Body of pancreas (tissue), 4 donors: ENCODE results near the gene DHX36.

ENCODE experiments used
- POLR2A ChIP-seq, 3 donors: fragments of 450-650 bp; IDR thresholded peaks; one replicate each; pipeline ENCODE4 v1.6.1; 2016; ENCODE audit warnings: antibody characterized with exemption in 3 of 3, mild to moderate bottlenecking in 2 of 3
- TF ChIP-seq, protein P1 (sequence below), 7 experiments: fragments of 450-650 bp in 4 of 7; fragments of 200-600 bp in 3 of 7; sonication (generic) in 3 of 7; IDR thresholded peaks; one replicate each; pipeline ENCODE4 v1.5.1; 2016 to 2019; ENCODE audit warnings: antibody characterized with exemption in 7 of 7

DNA sequence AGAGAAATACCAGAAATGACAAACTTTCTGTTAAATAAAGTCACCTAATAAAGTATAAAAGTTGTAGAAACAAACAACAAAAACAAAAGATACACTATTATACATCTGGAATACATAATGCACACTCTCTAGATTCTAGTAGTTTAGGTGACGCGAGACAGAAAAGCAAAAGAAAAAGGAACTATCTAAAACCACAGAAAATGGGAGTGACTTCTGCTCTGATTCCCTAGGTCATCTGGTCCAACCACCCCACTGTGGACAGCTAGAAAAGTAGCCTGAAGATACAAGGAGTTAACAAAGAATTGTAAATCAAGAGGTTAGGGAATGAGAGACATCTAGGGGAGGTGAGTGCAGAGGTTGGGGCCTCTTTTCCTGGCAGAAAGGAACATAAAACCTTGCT lies 39.1 kb downstream of the DHX36 start:
- TF ChIP-seq, protein P1, sequence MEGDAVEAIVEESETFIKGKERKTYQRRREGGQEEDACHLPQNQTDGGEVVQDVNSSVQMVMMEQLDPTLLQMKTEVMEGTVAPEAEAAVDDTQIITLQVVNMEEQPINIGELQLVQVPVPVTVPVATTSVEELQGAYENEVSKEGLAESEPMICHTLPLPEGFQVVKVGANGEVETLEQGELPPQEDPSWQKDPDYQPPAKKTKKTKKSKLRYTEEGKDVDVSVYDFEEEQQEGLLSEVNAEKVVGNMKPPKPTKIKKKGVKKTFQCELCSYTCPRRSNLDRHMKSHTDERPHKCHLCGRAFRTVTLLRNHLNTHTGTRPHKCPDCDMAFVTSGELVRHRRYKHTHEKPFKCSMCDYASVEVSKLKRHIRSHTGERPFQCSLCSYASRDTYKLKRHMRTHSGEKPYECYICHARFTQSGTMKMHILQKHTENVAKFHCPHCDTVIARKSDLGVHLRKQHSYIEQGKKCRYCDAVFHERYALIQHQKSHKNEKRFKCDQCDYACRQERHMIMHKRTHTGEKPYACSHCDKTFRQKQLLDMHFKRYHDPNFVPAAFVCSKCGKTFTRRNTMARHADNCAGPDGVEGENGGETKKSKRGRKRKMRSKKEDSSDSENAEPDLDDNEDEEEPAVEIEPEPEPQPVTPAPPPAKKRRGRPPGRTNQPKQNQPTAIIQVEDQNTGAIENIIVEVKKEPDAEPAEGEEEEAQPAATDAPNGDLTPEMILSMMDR (IDR thresholded peaks at IDR 0.05): no peak
- TF ChIP-seq POLR2A (IDR thresholded peaks at IDR 0.05): no peak
